NB4 (cell line): Measurements from ENCODE around the gene GRN.

Experiments used
- DNase-seq: peaks from one replicate; pipeline ENCODE4 v3.0.0; 2010; ENCODE audit warnings: low read depth
- H3K4me3 ChIP-seq: one replicate; pipeline ENCODE4 v1.5.1; 2011; ENCODE audit warnings: mild to moderate bottlenecking, low read depth, low read length, moderate library complexity
- CTCF ChIP-seq: IDR thresholded peaks from one replicate; pipeline ENCODE4 v1.5.1; 2012; ENCODE audit warnings: low read depth, low read length
- MAX ChIP-seq: IDR thresholded peaks from 2 replicates; pipeline ENCODE4 v1.6.1; 2011; ENCODE audit warnings: low read depth, low read length
- MYC ChIP-seq: IDR thresholded peaks from 2 replicates; pipeline ENCODE4 v1.6.1; 2011; ENCODE audit warnings: low read depth, low read length
- POLR2A ChIP-seq: IDR thresholded peaks from 2 replicates; pipeline ENCODE4 v1.6.1; 2011; ENCODE audit warnings: mild to moderate bottlenecking; ENCODE audit not compliant: insufficient read length; ENCODE audit errors: extremely low read depth

The GRN gene

GRCh38 chr17:44398692-44399691 is 53.9 kb downstream of the GRN start:
- no peak for TF ChIP-seq MYC
- TF ChIP-seq CTCF: no peak
- TF ChIP-seq MAX: no peak
- no peak for TF ChIP-seq POLR2A
- H3K4me3 ChIP-seq: no peak overlapping the region
- no peak for DNase-seq

GRCh38 chr17:44400226-44400847 is 55.2 kb downstream of the GRN start:
- H3K4me3 ChIP-seq: no peak overlapping the region
- DNase-seq: peak; percentile 33
- peak; percentile 44 for TF ChIP-seq CTCF
- TF ChIP-seq MYC: no peak
